ENCODE measurements around the gene SUN5.

- TF ChIP-seq CTCF (IDR thresholded peaks at IDR 0.05 in 4 of 5, conservative IDR thresholded peaks at IDR 0.05 in 1 of 5) (no peak), POLR2A (IDR thresholded peaks at IDR 0.05) (no peak)
These were observed 23.8 kb upstream of the SUN5 start for GRCh38 chr20:33027769-33028751.
